LNCaP clone FGC (cell line): ENCODE results near the gene NEURL3.
A peak's percentile ranks its signal among the peaks of the same experiment; 100 is the strongest.

Experiments used
- DNase-seq: peaks from one replicate; pipeline ENCODE4 v3.0.0-alpha.2; 2011; ENCODE audit warnings: low read depth
- H3K4me3 ChIP-seq: 2 replicates; pipeline ENCODE4 v1.5.1; 2011; ENCODE audit warnings: mild to moderate bottlenecking, low read depth, low read length, control low read depth
- TF ChIP-seq, protein P1 (sequence below): IDR thresholded peaks from 2 replicates; pipeline ENCODE4 v1.5.1; 2012; ENCODE audit warnings: mild to moderate bottlenecking; ENCODE audit not compliant: control insufficient read depth, insufficient read depth; ENCODE audit errors: extremely low read depth

NEURL3 gene

DNA sequence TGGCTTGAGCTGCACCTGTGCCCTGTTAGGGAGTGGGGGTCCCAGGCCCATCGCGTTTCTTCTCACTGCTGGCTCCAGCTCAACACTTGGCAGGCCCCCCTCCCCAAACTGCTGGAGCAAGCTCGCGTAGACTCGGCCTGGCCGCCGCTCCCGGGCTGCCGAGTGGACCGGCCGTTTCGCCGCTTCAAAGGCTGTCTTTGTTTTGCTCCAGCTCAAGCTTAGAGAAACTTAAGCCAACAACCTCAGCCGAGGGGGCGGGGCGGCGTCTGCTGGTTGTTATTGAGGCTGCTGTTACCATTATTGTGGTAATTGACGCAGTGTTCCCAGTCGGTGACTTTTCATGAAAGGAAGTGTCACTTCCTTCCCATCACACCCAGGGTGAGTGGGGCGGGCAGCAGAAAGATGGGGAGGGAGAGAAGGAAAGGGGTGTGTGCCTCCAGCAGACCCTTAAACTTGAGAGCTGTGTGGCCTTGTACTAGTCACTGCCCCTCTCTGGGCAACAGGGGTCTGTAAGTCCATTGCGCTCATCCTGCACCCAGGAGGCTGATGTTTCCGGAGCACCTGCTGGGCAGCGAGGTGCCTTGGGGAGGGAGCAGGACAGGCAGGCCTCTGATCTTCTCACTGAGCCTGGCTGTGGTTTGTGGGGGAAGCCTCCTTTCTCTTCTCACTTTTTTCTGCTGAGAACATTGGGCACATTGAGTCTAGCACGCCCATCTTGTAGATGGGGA lies 33.5 kb upstream of the NEURL3 start:
- no peak for DNase-seq
- no peak overlapping the region for H3K4me3 ChIP-seq
- TF ChIP-seq, protein P1, sequence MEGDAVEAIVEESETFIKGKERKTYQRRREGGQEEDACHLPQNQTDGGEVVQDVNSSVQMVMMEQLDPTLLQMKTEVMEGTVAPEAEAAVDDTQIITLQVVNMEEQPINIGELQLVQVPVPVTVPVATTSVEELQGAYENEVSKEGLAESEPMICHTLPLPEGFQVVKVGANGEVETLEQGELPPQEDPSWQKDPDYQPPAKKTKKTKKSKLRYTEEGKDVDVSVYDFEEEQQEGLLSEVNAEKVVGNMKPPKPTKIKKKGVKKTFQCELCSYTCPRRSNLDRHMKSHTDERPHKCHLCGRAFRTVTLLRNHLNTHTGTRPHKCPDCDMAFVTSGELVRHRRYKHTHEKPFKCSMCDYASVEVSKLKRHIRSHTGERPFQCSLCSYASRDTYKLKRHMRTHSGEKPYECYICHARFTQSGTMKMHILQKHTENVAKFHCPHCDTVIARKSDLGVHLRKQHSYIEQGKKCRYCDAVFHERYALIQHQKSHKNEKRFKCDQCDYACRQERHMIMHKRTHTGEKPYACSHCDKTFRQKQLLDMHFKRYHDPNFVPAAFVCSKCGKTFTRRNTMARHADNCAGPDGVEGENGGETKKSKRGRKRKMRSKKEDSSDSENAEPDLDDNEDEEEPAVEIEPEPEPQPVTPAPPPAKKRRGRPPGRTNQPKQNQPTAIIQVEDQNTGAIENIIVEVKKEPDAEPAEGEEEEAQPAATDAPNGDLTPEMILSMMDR = no peak

DNA sequence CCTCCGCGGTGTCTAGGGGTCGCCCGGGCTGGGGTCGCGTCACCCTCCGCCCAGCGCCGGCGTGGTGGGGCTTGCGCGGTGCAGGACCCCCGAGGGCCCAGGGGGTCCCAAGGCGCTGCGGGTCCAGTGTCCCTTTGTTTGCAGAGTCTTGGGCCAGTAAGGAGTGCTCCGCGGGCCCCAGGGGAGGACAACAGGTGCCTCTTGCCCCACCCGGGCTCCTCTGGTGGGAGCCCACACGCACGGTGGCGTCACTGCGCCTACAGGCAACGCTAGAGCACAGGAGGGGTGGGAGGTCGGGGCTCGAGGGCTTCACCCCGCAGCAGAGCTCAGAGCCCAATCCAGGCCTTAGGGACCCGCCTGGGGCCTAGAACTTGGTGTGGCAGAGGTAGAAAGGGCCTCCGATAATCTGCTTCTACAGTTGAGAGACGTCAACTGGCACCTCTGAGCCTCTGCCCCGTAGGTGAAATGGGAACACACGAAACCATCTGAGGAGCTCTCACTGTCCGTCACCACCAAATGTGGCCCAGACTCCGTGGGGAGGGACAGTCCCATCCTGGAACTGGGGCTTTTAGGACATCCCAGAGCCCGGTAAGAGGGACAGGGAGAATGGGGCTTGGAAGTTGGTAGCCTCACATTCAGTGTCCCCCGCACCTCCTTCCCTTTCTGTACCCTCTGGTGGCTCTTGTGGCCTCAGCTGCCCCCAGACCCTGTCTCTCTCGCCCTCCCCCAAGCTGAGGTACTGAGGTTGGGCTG lies 32.8 kb upstream of the NEURL3 start:
- no peak for DNase-seq
- H3K4me3 ChIP-seq = peak overlapping the region; percentile 53
- TF ChIP-seq, protein P1 = no peak

DNA sequence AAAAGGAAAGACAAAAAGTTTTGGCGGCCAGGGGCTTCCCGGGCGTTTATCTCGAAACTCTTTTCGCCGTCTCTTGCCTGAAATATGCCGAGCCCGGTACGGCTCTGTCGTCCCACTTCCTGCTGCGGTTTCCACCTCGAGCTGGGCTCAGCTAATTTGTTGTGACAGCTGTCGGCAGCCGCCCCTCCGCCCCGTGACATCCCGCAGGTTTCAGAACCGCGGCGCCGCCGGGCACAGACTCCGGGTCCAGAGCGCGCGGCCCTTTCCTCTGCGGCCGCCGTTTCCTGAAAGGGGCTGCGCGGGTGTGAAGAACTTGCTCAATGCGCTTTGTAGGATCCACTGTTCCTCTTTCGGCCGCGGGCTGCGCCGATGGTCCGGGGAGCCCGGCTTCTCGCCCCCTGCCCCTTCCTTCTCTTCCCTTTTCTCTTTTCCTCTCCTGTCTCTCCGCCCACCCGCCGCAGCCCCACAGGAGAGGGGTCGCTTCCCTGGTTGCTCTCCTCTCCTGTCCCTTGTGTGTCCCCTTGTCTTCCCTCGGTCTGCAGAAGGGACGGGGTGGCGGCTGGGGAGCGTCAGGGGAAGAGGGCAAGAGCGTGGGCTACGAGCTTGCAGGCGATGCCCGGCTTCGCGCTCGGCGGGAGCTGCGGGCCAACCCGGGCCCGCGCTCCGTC lies 32.0 kb upstream of the NEURL3 start:
- TF ChIP-seq, protein P1 = no peak
- DNase-seq = no peak
- peak overlapping the region; percentile 53 for H3K4me3 ChIP-seq

DNA sequence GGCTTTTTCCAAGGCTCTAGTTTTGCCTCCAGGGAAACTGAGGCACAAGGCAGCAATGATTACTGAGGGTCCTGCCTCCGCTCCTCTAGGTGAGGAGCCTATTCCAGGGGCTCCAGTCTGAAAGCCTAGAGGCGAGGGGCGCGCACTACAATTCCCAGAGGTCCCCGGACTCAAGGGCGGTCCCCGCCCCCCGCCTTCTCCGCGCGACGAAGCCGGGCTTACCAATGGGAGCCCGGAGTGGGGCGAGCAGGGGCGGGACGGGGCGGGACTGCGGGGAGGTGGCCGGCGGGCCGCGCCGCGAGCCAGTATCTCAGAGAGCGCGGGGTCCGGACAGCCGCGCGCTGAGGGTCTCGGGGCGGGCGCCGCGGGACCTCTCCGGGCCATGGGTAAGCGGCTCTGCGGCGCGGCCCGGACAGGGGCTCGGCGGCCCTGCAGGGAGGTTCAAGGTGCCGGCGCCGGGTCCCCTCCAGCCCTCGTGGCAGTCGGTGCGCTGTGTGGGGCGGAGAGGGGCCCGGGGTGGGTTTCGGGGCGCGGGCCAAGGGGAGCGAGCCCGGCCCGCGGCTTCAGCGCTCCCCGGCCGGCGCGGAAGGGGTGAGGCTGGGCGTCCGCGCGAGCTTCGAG lies 31.4 kb upstream of the NEURL3 start, which contains the start of gene ARID5A:
Gene ARID5A (plus strand): TSS at position 308 of the 621 bp plus-strand sequence. CDS start 75 bp downstream, at position 383.
- TF ChIP-seq, protein P1 = no peak
- peak; percentile 17 for DNase-seq
- peak within 1 kb of the TSS; percentile 53 for H3K4me3 ChIP-seq

DNA sequence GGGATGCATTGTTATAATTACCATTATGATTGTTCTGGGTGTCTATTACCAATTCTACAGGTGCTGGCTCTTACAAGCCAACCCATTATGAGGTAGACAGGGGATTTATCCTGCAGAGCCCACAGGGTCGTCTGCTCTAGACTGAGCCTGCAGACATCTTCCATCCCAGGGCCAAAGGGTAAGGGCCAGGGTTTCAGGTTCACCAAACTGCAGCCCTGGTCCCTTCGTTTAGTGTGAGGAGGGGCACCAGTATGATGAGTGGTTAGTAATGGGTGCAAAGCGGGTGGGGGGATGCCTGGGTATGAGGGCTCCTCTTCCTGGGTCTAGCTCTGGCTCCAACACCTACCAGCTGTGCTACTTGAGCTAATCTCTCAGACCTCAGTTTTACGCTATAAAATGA lies 30.2 kb upstream of the NEURL3 start:
- no peak overlapping the region for H3K4me3 ChIP-seq
- TF ChIP-seq, protein P1 = no peak
- DNase-seq = no peak

DNA sequence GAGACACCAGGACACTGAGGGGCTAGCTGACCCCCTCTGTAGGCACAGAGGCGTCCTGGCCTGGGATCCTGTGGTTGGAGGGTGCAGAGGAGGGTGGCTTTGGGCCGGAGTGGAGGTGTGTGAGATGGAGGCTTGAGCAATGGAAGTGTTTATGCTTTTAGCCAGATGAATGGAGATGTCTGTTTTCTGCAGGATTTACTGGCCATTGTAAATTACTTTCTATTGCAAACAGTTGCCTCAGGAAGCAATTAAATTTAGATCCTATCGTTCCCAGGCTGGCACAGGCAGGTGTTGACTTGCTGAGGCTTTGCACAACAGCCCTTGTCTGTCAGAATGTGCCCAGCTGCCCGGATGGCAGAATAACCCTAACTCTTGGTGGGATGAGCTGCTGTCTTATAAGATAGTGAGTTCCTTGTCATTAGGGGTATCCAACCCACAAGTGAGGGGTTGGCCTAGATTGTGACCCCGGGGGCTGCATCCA lies 29.6 kb upstream of the NEURL3 start:
- DNase-seq = peak; percentile 80
- H3K4me3 ChIP-seq = peak overlapping the region; percentile 16; the same call in 1 of the 2 replicates
- TF ChIP-seq, protein P1 = no peak
